H9 (cell line): ENCODE data around the gene CHMP3. TPM values are rescaled to one million over a fixed set of nuclear protein-coding genes. Genes with fewer than 3 reads are reported as not detected.

Source experiments
- DNase-seq: peaks from one replicate; pipeline ENCODE4 v3.0.0-alpha.2; 2017
- H2AFZ ChIP-seq: one replicate; pipeline ENCODE4 v1.6.1; 2013; ENCODE audit warnings: mild to moderate bottlenecking, low read length, control low read depth, moderate library complexity
- H2AK5ac ChIP-seq: 2 replicates; pipeline ENCODE4 v1.6.1; 2013; ENCODE audit warnings: low read length, control low read depth, mixed read lengths; ENCODE audit not compliant: insufficient read length
- H2BK120ac ChIP-seq: one replicate; pipeline ENCODE4 v1.6.1; 2013; ENCODE audit warnings: low read depth, mild to moderate bottlenecking, low read length, control low read depth, inconsistent platforms; ENCODE audit not compliant: poor library complexity, severe bottlenecking
- H2BK12ac ChIP-seq: 2 replicates; pipeline ENCODE4 v1.6.1; 2013; ENCODE audit warnings: low read length, control low read depth, mixed read lengths, low read depth; ENCODE audit not compliant: insufficient read length
- H2BK15ac ChIP-seq: 2 replicates; pipeline ENCODE4 v1.6.1; 2013; ENCODE audit warnings: low read depth, low read length, control low read depth
- H2BK20ac ChIP-seq: one replicate; pipeline ENCODE4 v1.6.1; 2013; ENCODE audit warnings: low read depth, mild to moderate bottlenecking, low read length, control low read depth, inconsistent platforms; ENCODE audit not compliant: poor library complexity, severe bottlenecking
- H2BK5ac ChIP-seq: 2 replicates; pipeline ENCODE4 v1.6.1; 2013; ENCODE audit warnings: low read length, control low read depth, mixed read lengths; ENCODE audit not compliant: insufficient read length
- H3K14ac ChIP-seq: 2 replicates; pipeline ENCODE4 v1.6.1; 2013; ENCODE audit warnings: low read length, control low read depth; ENCODE audit not compliant: insufficient read depth
- H3K18ac ChIP-seq: 2 replicates; pipeline ENCODE4 v1.6.1; 2013; ENCODE audit warnings: low read depth, mild to moderate bottlenecking, mixed read lengths, low read length, control low read depth; ENCODE audit not compliant: insufficient read length
- H3K23ac ChIP-seq: 2 replicates; pipeline ENCODE4 v1.6.1; 2013; ENCODE audit warnings: low read length, control low read depth, mixed read lengths, low read depth; ENCODE audit not compliant: insufficient read length
- H3K23me2 ChIP-seq: 2 replicates; pipeline ENCODE4 v1.6.1; 2013; ENCODE audit warnings: low read depth, mild to moderate bottlenecking, mixed read lengths, low read length, control low read depth; ENCODE audit not compliant: insufficient read length, poor library complexity, severe bottlenecking
- H3K27ac ChIP-seq: 2 replicates; pipeline ENCODE4 v1.5.1; 2013; ENCODE audit warnings: low read length, control low read depth, mixed read lengths, low read depth; ENCODE audit not compliant: insufficient read length
- H3K27me3 ChIP-seq: 2 replicates; pipeline ENCODE4 v1.6.1; 2013; ENCODE audit warnings: low read length, control low read depth, inconsistent platforms; ENCODE audit not compliant: insufficient read depth
- H3K4ac ChIP-seq: 2 replicates; pipeline ENCODE4 v1.6.1; 2013; ENCODE audit warnings: low read depth, mild to moderate bottlenecking, control low read depth, inconsistent platforms, low read length, moderate library complexity
- H3K4me1 ChIP-seq: 2 replicates; pipeline ENCODE4 v1.6.1; 2013; ENCODE audit warnings: low read length, control low read depth, inconsistent platforms; ENCODE audit not compliant: insufficient read depth
- H3K4me2 ChIP-seq: 2 replicates; pipeline ENCODE4 v1.6.1; 2013; ENCODE audit warnings: low read length, control low read depth, mixed read lengths; ENCODE audit not compliant: insufficient read length, insufficient read depth
- H3K56ac ChIP-seq: 2 replicates; pipeline ENCODE4 v1.6.1; 2013; ENCODE audit warnings: low read depth, mild to moderate bottlenecking, mixed read lengths, low read length, control low read depth; ENCODE audit not compliant: insufficient read length
- H3K79me1 ChIP-seq: 2 replicates; pipeline ENCODE4 v1.6.1; 2013; ENCODE audit warnings: low read depth, mild to moderate bottlenecking, moderate library complexity, low read length, control low read depth, inconsistent platforms; ENCODE audit not compliant: insufficient read depth, poor library complexity, severe bottlenecking
- H3K79me2 ChIP-seq: 2 replicates; pipeline ENCODE4 v1.6.1; 2013; ENCODE audit warnings: low read length, control low read depth, inconsistent platforms; ENCODE audit not compliant: insufficient read depth
- H3K9ac ChIP-seq: 2 replicates; pipeline ENCODE4 v1.6.1; 2013; ENCODE audit warnings: low read length, control low read depth, mixed read lengths; ENCODE audit not compliant: insufficient read length; ENCODE audit errors: extremely low read depth
- H3K9me3 ChIP-seq: one replicate; pipeline ENCODE4 v1.6.1; 2013; ENCODE audit warnings: low read depth, low read length, inconsistent platforms; ENCODE audit not compliant: control insufficient read depth
- H3T11ph ChIP-seq: one replicate; pipeline ENCODE4 v1.6.1; 2013; ENCODE audit warnings: mild to moderate bottlenecking, low read length, control low read depth, inconsistent platforms
- H4K20me1 ChIP-seq: one replicate; pipeline ENCODE4 v1.6.1; 2013; ENCODE audit not compliant: control insufficient read depth, insufficient read length, insufficient read depth
- H4K5ac ChIP-seq: 2 replicates; pipeline ENCODE4 v1.6.1; 2013; ENCODE audit warnings: low read depth, mild to moderate bottlenecking, mixed read lengths, low read length, control low read depth; ENCODE audit not compliant: insufficient read length
- H4K8ac ChIP-seq: replicated peaks from 2 replicates; pipeline ENCODE4 v1.6.1; 2013; ENCODE audit warnings: low read length, control low read depth, mixed read lengths, low read depth; ENCODE audit not compliant: insufficient read length
- H4K91ac ChIP-seq: 2 replicates; pipeline ENCODE4 v1.6.1; 2013; ENCODE audit warnings: low read depth, mild to moderate bottlenecking, moderate library complexity, mixed read lengths, low read length, control low read depth; ENCODE audit not compliant: insufficient read length
- H3K27ac Mint-ChIP-seq, 3 experiments: 2 replicates in 2 of 3; 3 replicates in 1 of 3; pipeline ENCODE4 v1.8.0; 2020 to 2021; ENCODE audit warnings: mixed read lengths in 3 of 3, mild to moderate bottlenecking in 1 of 3, moderate library complexity in 1 of 3
- H3K27me3 Mint-ChIP-seq: 2 replicates; pipeline ENCODE4 v1.8.0; 2021; ENCODE audit warnings: low read depth, mild to moderate bottlenecking, moderate library complexity, mixed read lengths
- H3K36me3 Mint-ChIP-seq, 3 experiments: 2 replicates in 2 of 3; 3 replicates in 1 of 3; pipeline ENCODE4 v1.8.0; 2020 to 2021; ENCODE audit warnings: low read depth in 3 of 3, mixed read lengths in 3 of 3; ENCODE audit not compliant: insufficient read depth in 1 of 3
- H3K4me1 Mint-ChIP-seq, 2 experiments: 2 replicates each; pipeline ENCODE4 v1.8.0; 2020; ENCODE audit warnings: mixed read lengths in 2 of 2
- H3K4me3 Mint-ChIP-seq, 2 experiments: 2 replicates in 1 of 2; 3 replicates in 1 of 2; pipeline ENCODE4 v1.8.0; 2020 to 2021; ENCODE audit warnings: mild to moderate bottlenecking in 2 of 2, mixed read lengths in 2 of 2, moderate library complexity in 1 of 2
- H3K9me3 Mint-ChIP-seq, 2 experiments: 2 replicates in 1 of 2; 3 replicates in 1 of 2; pipeline ENCODE4 v1.8.0; 2020; ENCODE audit warnings: mild to moderate bottlenecking in 2 of 2, mixed read lengths in 2 of 2, moderate library complexity in 1 of 2
- CTCF ChIP-seq: fragments of 200-600 bp; sonication (generic); conservative IDR thresholded peaks from 3 replicates; pipeline ENCODE4 v1.8.0; 2021; ENCODE audit warnings: antibody characterized with exemption, mild to moderate bottlenecking
- WGBS: extraction: QIAGEN DNeasy Blood & Tissue Kit; methylation state at CpG from one replicate; pipeline ENCODE4 v1.1.7; 2013; ENCODE audit warnings: missing lambda C conversion rate, low lambda C conversion rate, mixed read lengths; ENCODE audit not compliant: insufficient read length; ENCODE audit errors: extremely low coverage; 5-methylcytosine and 5-hydroxymethylcytosine counted together
- total RNA-seq: library from RNA; stranded (reverse); gene quantifications from 2 replicates; pipeline ENCODE4 v1.2.1, GENCODE V29; 2021

Gene CHMP3
- total RNA-seq, 1 experiment from 2014 or later = 28.8 TPM

DNA sequence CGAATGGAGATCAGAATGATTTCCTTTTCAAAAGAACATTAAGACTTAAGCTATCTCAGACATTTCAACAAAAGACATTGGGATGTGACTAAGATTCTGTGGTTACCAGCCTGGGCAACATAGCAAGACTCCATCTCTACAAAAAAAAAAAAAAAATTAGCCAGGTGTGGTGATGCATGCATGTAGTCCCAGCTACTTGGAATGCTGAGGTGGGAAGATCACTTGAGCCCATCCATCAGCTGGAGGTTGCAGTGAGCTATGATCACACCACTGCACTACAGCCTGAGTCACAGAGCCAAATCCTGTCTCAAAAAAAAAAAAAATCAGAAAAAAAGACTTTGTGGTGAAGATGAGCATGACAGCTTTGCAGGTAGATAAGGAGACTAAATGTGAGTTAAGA is 47.6 kb upstream of the CHMP3 start:
- Histone ChIP-seq H4K8ac (no peak overlapping the region), H3K79me2 (no peaks in the 10 kb centered on the region), H3K23me2 (no peaks in the 10 kb centered on the region), H2BK20ac (no peak overlapping the region), H3T11ph (no peak overlapping the region), H2AFZ (no peak overlapping the region), H2BK12ac (no peak overlapping the region), H3K9me3 (no peaks in the 10 kb centered on the region), H3K56ac (no peak overlapping the region), H2BK5ac (no peak overlapping the region), H2BK120ac (no peak overlapping the region), H4K5ac (no peak overlapping the region), H3K79me1 (no peaks in the 10 kb centered on the region), H3K27me3 (no peaks in the 10 kb centered on the region), H4K91ac (no peak overlapping the region), H3K4me1 (no peaks in the 10 kb centered on the region), H3K4me2 (no peak overlapping the region), H3K27ac (no peak overlapping the region), H3K9ac (no peak overlapping the region), H3K18ac (no peak overlapping the region), H3K14ac (no peak overlapping the region), H2BK15ac (no peak overlapping the region), H3K23ac (no peak overlapping the region), H3K4ac (no peak overlapping the region), H2AK5ac (no peak overlapping the region), H4K20me1 (no peaks in the 10 kb centered on the region)
- Mint-ChIP-seq H3K27ac (no peak overlapping the region), H3K9me3 (no peaks in the 10 kb centered on the region), H3K36me3 (peaks cover 0 to 26% (median 13%) of the 10 kb centered on the region in 3 experiments; a peak in 6 of 7 replicates), H3K27me3 (no peaks in the 10 kb centered on the region), H3K4me1 (no peaks in the 10 kb centered on the region), H3K4me3 (no peak overlapping the region)
- WGBS = no CpG with 5 or more reads among the region's 1 CpG
- TF ChIP-seq CTCF = no peak
- DNase-seq = no peak
